CD14-positive monocyte (primary cell): ENCODE data around the gene AFF3. TPM values are rescaled to one million over a fixed set of nuclear protein-coding genes. Genes with fewer than 3 reads are reported as not detected.

Source experiments
- DNase-seq, 3 donors: peaks; one replicate each; pipeline ENCODE4 v3.0.0-alpha.2; 2011 to 2022
- H2AFZ ChIP-seq: 2 replicates; pipeline ENCODE4 v1.6.0; 2012; ENCODE audit warnings: mild to moderate bottlenecking, low read depth, low read length, inconsistent platforms; ENCODE audit not compliant: insufficient read depth, poor library complexity, severe bottlenecking
- H3K27ac ChIP-seq, 2 donors: 1 replicate in 1 of 2; 2 replicates in 1 of 2; pipeline ENCODE4 v1.5.1; 2012 to 2013; ENCODE audit warnings: low read length in 2 of 2, control low read depth in 1 of 2, inconsistent platforms in 1 of 2, low read depth in 1 of 2, mild to moderate bottlenecking in 1 of 2
- H3K27me3 ChIP-seq, 2 donors: one replicate each; pipeline versions ENCODE4 v1.6.0 to v1.6.1; 2011 to 2013; ENCODE audit warnings: low read length in 2 of 2; ENCODE audit not compliant: control insufficient read depth in 2 of 2, insufficient read depth in 2 of 2
- H3K36me3 ChIP-seq, 2 donors: replicated peaks in 1 of 2; 1 replicate in 1 of 2; 2 replicates in 1 of 2; pipeline versions ENCODE4 v1.5.1 to v1.6.1; 2012 to 2013; ENCODE audit warnings: low read length in 2 of 2, control low read depth in 1 of 2, inconsistent platforms in 1 of 2, mild to moderate bottlenecking in 1 of 2; ENCODE audit not compliant: insufficient read depth in 2 of 2, control insufficient read depth in 1 of 2
- H3K4me1 ChIP-seq, 2 donors: 1 replicate in 1 of 2; 2 replicates in 1 of 2; pipeline versions ENCODE4 v1.5.1 to v1.6.1; 2012 to 2013; ENCODE audit warnings: low read length in 2 of 2, control low read depth in 1 of 2, inconsistent platforms in 1 of 2, mild to moderate bottlenecking in 1 of 2, moderate library complexity in 1 of 2; ENCODE audit not compliant: insufficient read depth in 2 of 2, control insufficient read depth in 1 of 2
- H3K4me2 ChIP-seq: replicated peaks from 2 replicates; pipeline ENCODE3; 2012; ENCODE audit warnings: low read length, moderate library complexity, mild to moderate bottlenecking; ENCODE audit not compliant: poor library complexity, severe bottlenecking; ENCODE audit errors: extremely low read depth
- H3K4me3 ChIP-seq, 3 experiments: fragments of 200-600 bp in 1 of 3; sonication (generic) in 1 of 3; replicated peaks in 1 of 3; 1 replicate in 2 of 3; 2 replicates in 1 of 3; pipeline ENCODE4 v1.5.1; 2011 to 2013; ENCODE audit warnings: low read length in 3 of 3, mild to moderate bottlenecking in 3 of 3, control low read depth in 2 of 3, low read depth in 2 of 3, inconsistent platforms in 1 of 3, moderate library complexity in 1 of 3
- H3K79me2 ChIP-seq: 2 replicates; pipeline ENCODE4 v1.6.0; 2012; ENCODE audit warnings: mild to moderate bottlenecking, control low read depth, inconsistent platforms, low read length, moderate library complexity; ENCODE audit not compliant: insufficient read depth
- H3K9ac ChIP-seq: 2 replicates; pipeline ENCODE4 v1.6.0; 2017; ENCODE audit warnings: low read length, mild to moderate bottlenecking; ENCODE audit not compliant: insufficient read depth, poor library complexity, severe bottlenecking
- H3K9me3 ChIP-seq, 2 donors: replicated peaks in 1 of 2; 1 replicate in 1 of 2; 2 replicates in 1 of 2; pipeline versions ENCODE4 v1.5.1 to v1.6.1; 2012 to 2013; ENCODE audit warnings: low read length in 2 of 2, control low read depth in 1 of 2; ENCODE audit not compliant: control insufficient read depth in 1 of 2, insufficient read depth in 1 of 2
- H4K20me1 ChIP-seq: 2 replicates; pipeline ENCODE4 v1.6.0; 2012; ENCODE audit warnings: mild to moderate bottlenecking, low read length, control low read depth, moderate library complexity; ENCODE audit not compliant: insufficient read depth
- H3K27ac Mint-ChIP-seq, 7 donors: one replicate each; pipeline ENCODE4 v1.8.0; 2020; ENCODE audit warnings: mild to moderate bottlenecking in 7 of 7, mixed read lengths in 7 of 7, moderate library complexity in 6 of 7, inconsistent platforms in 2 of 7
- H3K27me3 Mint-ChIP-seq, 3 donors: one replicate each; pipeline ENCODE4 v1.8.0; 2021 to 2022; ENCODE audit warnings: low read depth in 3 of 3, mild to moderate bottlenecking in 3 of 3, mixed read lengths in 3 of 3, moderate library complexity in 3 of 3, inconsistent platforms in 1 of 3
- H3K36me3 Mint-ChIP-seq, 2 donors: one replicate each; pipeline ENCODE4 v1.8.0; 2020; ENCODE audit warnings: mixed read lengths in 2 of 2, inconsistent platforms in 1 of 2, mild to moderate bottlenecking in 1 of 2
- H3K4me1 Mint-ChIP-seq: one replicate; pipeline ENCODE4 v1.8.0; 2020; ENCODE audit warnings: mild to moderate bottlenecking, mixed read lengths
- H3K4me3 Mint-ChIP-seq, 2 donors: one replicate each; pipeline ENCODE4 v1.8.0; 2020; ENCODE audit warnings: mild to moderate bottlenecking in 2 of 2, mixed read lengths in 2 of 2, moderate library complexity in 1 of 2
- H3K9me3 Mint-ChIP-seq, 7 donors: one replicate each; pipeline ENCODE4 v1.8.0; 2020 to 2022; ENCODE audit warnings: mixed read lengths in 7 of 7, mild to moderate bottlenecking in 6 of 7, moderate library complexity in 6 of 7, inconsistent platforms in 2 of 7
- CTCF ChIP-seq: fragments of 200-600 bp; IDR thresholded peaks from one replicate; pipeline ENCODE4 v1.8.0; 2022; ENCODE audit warnings: antibody characterized with exemption, mild to moderate bottlenecking
- WGBS: methylation state at CpG from one replicate; pipeline ENCODE4 v1.1.5; 2013; ENCODE audit warnings: missing lambda C conversion rate; ENCODE audit not compliant: insufficient coverage; 5-methylcytosine and 5-hydroxymethylcytosine counted together
- intact Hi-C, 2 donors: fragments of 100-400 bp; cut with micrococcal nuclease; formaldehyde crosslinking; loops; one replicate each; pipeline versions ENCODE4 v1.15.0 to v1.15.1; 2023
- polyA plus RNA-seq, 3 donors: library from polyadenylated mRNA; depleted of rRNA in 1 of 3; unstranded in 2 of 3; stranded (reverse) in 1 of 3; fragments of 300-500 nt in 2 of 3; fragments of >200 nt in 1 of 3; fragmentation: Illumina TruSeq in 2 of 3; gene quantifications; 1 replicate in 2 of 3; 2 replicates in 1 of 3; pipeline ENCODE4 v1.2.3, GENCODE V29; 2012 to 2021

The AFF3 gene
- polyA plus RNA-seq, 3 donors, result 0.17 to 4.1 (median 0.49) TPM

GRCh38 chr2:99944019-99944418 lies 198.4 kb downstream of the AFF3 start:
- Histone ChIP-seq H3K9ac (no peak overlapping the region), H3K36me3 (no peaks in the 10 kb centered on the region)
- H3K9me3 Mint-ChIP-seq, result peaks cover 0 to 2% (median 0%) of the 10 kb centered on the region in 7 donors

GRCh38 chr2:99942561-99943347 lies 199.6 kb downstream of the AFF3 start:
- H3K27ac ChIP-seq, result no peak overlapping the region
- no peak overlapping the region for H3K4me2 ChIP-seq
- H2AFZ ChIP-seq, result no peak overlapping the region
- peaks cover 9% of the 10 kb centered on the region for H3K4me1 Mint-ChIP-seq
- H3K79me2 ChIP-seq, result no peaks in the 10 kb centered on the region
- no peak overlapping the region for H3K4me3 Mint-ChIP-seq
- no peak overlapping the region for H3K27ac Mint-ChIP-seq
- no peaks in the 10 kb centered on the region for H3K4me1 ChIP-seq
- peaks cover 7 to 9% of the 10 kb centered on the region in 2 donors for H3K36me3 Mint-ChIP-seq
- intact Hi-C loops, result no loop called here
- 100% methylated on average over 5 of the region's 6 CpGs for WGBS
- H4K20me1 ChIP-seq, result no peaks in the 10 kb centered on the region
- no peak for TF ChIP-seq CTCF
- no peaks in the 10 kb centered on the region for H3K27me3 Mint-ChIP-seq
- no peak overlapping the region for H3K4me3 ChIP-seq
- no peak for DNase-seq
- no peak overlapping the region for H3K9ac ChIP-seq
- H3K9me3 ChIP-seq, result no peaks in the 10 kb centered on the region
- H3K27me3 ChIP-seq, result no peaks in the 10 kb centered on the region
- H3K36me3 ChIP-seq, result no peaks in the 10 kb centered on the region
- H3K9me3 Mint-ChIP-seq, result peaks cover 0 to 2% (median 0%) of the 10 kb centered on the region in 7 donors

More at GRCh38 chr2:99944019-99944418, 198.4 kb downstream of the AFF3 start:
- no peak overlapping the region for H3K27ac Mint-ChIP-seq
- intact Hi-C loops, result no loop called here
- H3K27me3 Mint-ChIP-seq, result no peaks in the 10 kb centered on the region
- H3K4me1 ChIP-seq, result no peaks in the 10 kb centered on the region
- no peak overlapping the region for H3K4me3 Mint-ChIP-seq
- H2AFZ ChIP-seq, result no peak overlapping the region
- DNase-seq, result no peak
- no peaks in the 10 kb centered on the region for H3K79me2 ChIP-seq
- no peaks in the 10 kb centered on the region for H3K9me3 ChIP-seq
- no peak overlapping the region for H3K4me3 ChIP-seq
- no peak overlapping the region for H3K27ac ChIP-seq
- H3K4me2 ChIP-seq, result no peak overlapping the region
- peaks cover 9% of the 10 kb centered on the region for H3K4me1 Mint-ChIP-seq
- peaks cover 8 to 14% of the 10 kb centered on the region in 2 donors for H3K36me3 Mint-ChIP-seq
- H4K20me1 ChIP-seq, result no peaks in the 10 kb centered on the region
- TF ChIP-seq CTCF, result no peak
- 100% methylated on average over 3 of the region's 4 CpGs for WGBS
- H3K27me3 ChIP-seq, result no peaks in the 10 kb centered on the region
